Trophoblast cell (in vitro differentiated cells and primary cell): ENCODE data around the gene ABRACL.

Experiments
- DNase-seq, 2 donors: peaks; one replicate each; pipeline ENCODE4 v3.0.0-alpha.2; 2016
- H2AFZ ChIP-seq: 2 replicates; pipeline ENCODE4 v1.6.1; 2013; ENCODE audit warnings: low read length, moderate library complexity, mild to moderate bottlenecking; ENCODE audit not compliant: insufficient read depth, poor library complexity
- H2AK5ac ChIP-seq: 2 replicates; pipeline ENCODE4 v1.6.1; 2013; ENCODE audit warnings: mild to moderate bottlenecking, low read length
- H2BK120ac ChIP-seq: 2 replicates; pipeline ENCODE4 v1.6.1; 2013; ENCODE audit warnings: low read length, mild to moderate bottlenecking, moderate library complexity; ENCODE audit not compliant: insufficient read depth, poor library complexity
- H2BK12ac ChIP-seq: 2 replicates; pipeline ENCODE4 v1.6.1; 2013; ENCODE audit warnings: mild to moderate bottlenecking, low read length, moderate library complexity
- H2BK5ac ChIP-seq: 2 replicates; pipeline ENCODE4 v1.6.1; 2013; ENCODE audit warnings: low read length, low read depth, moderate library complexity, mild to moderate bottlenecking; ENCODE audit not compliant: poor library complexity
- H3K14ac ChIP-seq: 2 replicates; pipeline ENCODE4 v1.6.1; 2013; ENCODE audit warnings: mild to moderate bottlenecking, low read length
- H3K18ac ChIP-seq: 2 replicates; pipeline ENCODE4 v1.6.1; 2013; ENCODE audit warnings: mild to moderate bottlenecking, low read length
- H3K23ac ChIP-seq: 2 replicates; pipeline ENCODE4 v1.6.1; 2013; ENCODE audit warnings: low read length
- H3K27ac ChIP-seq: 2 replicates; pipeline ENCODE4 v1.5.1; 2013; ENCODE audit warnings: low read depth, mild to moderate bottlenecking, inconsistent platforms, low read length, moderate library complexity
- H3K27me3 ChIP-seq: 2 replicates; pipeline ENCODE4 v1.6.1; 2013; ENCODE audit warnings: inconsistent platforms, mild to moderate bottlenecking, low read length, moderate library complexity; ENCODE audit not compliant: insufficient read depth
- H3K36me3 ChIP-seq, 2 experiments: 1 replicate in 1 of 2; 2 replicates in 1 of 2; pipeline ENCODE4 v1.6.1; 2013; ENCODE audit warnings: low read length in 2 of 2, mild to moderate bottlenecking in 2 of 2, moderate library complexity in 1 of 2; ENCODE audit not compliant: insufficient read depth in 2 of 2, control insufficient read depth in 1 of 2
- H3K4ac ChIP-seq: 2 replicates; pipeline ENCODE4 v1.6.1; 2013; ENCODE audit warnings: low read depth, mild to moderate bottlenecking, low read length, moderate library complexity
- H3K4me1 ChIP-seq, 2 experiments: 1 replicate in 1 of 2; 2 replicates in 1 of 2; pipeline ENCODE4 v1.6.1; 2013; ENCODE audit warnings: low read length in 2 of 2, mild to moderate bottlenecking in 2 of 2, moderate library complexity in 1 of 2; ENCODE audit not compliant: insufficient read depth in 2 of 2, control insufficient read depth in 1 of 2
- H3K4me2 ChIP-seq: 2 replicates; pipeline ENCODE4 v1.6.1; 2013; ENCODE audit warnings: inconsistent platforms, mild to moderate bottlenecking, low read length, moderate library complexity
- H3K4me3 ChIP-seq: 2 replicates; pipeline ENCODE4 v1.5.1; 2013; ENCODE audit warnings: mild to moderate bottlenecking, low read depth, low read length, inconsistent platforms
- H3K79me1 ChIP-seq: one replicate; pipeline ENCODE4 v1.6.1; 2013; ENCODE audit warnings: low read length
- H3K79me2 ChIP-seq: 2 replicates; pipeline ENCODE4 v1.6.1; 2013; ENCODE audit warnings: low read length, mild to moderate bottlenecking; ENCODE audit not compliant: control insufficient read depth, insufficient read depth, poor library complexity
- H3K9ac ChIP-seq: 2 replicates; pipeline ENCODE4 v1.6.1; 2013; ENCODE audit warnings: mild to moderate bottlenecking, low read length
- H3K9me3 ChIP-seq: 2 replicates; pipeline ENCODE4 v1.6.1; 2013; ENCODE audit warnings: low read depth, mild to moderate bottlenecking, control low read depth, inconsistent platforms, low read length; ENCODE audit not compliant: insufficient read depth
- H4K12ac ChIP-seq: 2 replicates; pipeline ENCODE4 v1.6.1; 2013; ENCODE audit warnings: low read depth, mild to moderate bottlenecking, low read length, moderate library complexity
- H4K8ac ChIP-seq: 2 replicates; pipeline ENCODE4 v1.6.1; 2013; ENCODE audit warnings: low read depth, mild to moderate bottlenecking, low read length, moderate library complexity
- H4K91ac ChIP-seq: one replicate; pipeline ENCODE4 v1.6.1; 2013; ENCODE audit warnings: low read depth, mild to moderate bottlenecking, low read length, moderate library complexity
- WGBS: extraction: QIAGEN DNeasy Blood & Tissue Kit; methylation state at CpG from one replicate; pipeline ENCODE4 v1.1.7; 2013; ENCODE audit warnings: missing lambda C conversion rate; ENCODE audit not compliant: insufficient read length, insufficient coverage; ENCODE audit errors: extremely low coverage; 5-methylcytosine and 5-hydroxymethylcytosine counted together

ABRACL gene

GRCh38 chr6:139079018-139079417 is 50.5 kb downstream of the ABRACL start:
- Histone ChIP-seq H3K79me2 (no peaks in the 10 kb centered on the region), H4K8ac (no peak overlapping the region), H2AK5ac (no peak overlapping the region), H3K4me3 (no peak overlapping the region), H2BK12ac (no peak overlapping the region), H3K27me3 (no peaks in the 10 kb centered on the region), H3K4ac (no peak overlapping the region), H2AFZ (no peak overlapping the region), H3K4me1 (peaks cover 0 to 4% of the 10 kb centered on the region in 2 experiments), H3K23ac (no peak overlapping the region), H3K79me1 (no peaks in the 10 kb centered on the region), H4K91ac (no peak overlapping the region), H3K36me3 (no peaks in the 10 kb centered on the region), H3K9ac (no peak overlapping the region), H3K18ac (no peak overlapping the region), H4K12ac (no peak overlapping the region), H3K14ac (no peak overlapping the region), H2BK5ac (no peak overlapping the region), H3K9me3 (no peaks in the 10 kb centered on the region), H2BK120ac (no peak overlapping the region), H3K4me2 (no peak overlapping the region), H3K27ac (no peak overlapping the region)
- WGBS: no CpG with 5 or more reads among the region's 2 CpGs
- DNase-seq: no peak

- DNase-seq: no peak
- Histone ChIP-seq H4K91ac (no peak overlapping the region), H3K79me1 (no peaks in the 10 kb centered on the region), H3K4ac (no peak overlapping the region), H3K36me3 (no peaks in the 10 kb centered on the region), H3K79me2 (no peaks in the 10 kb centered on the region), H3K9me3 (no peaks in the 10 kb centered on the region), H3K14ac (no peak overlapping the region), H3K4me1 (peaks cover 0 to 4% of the 10 kb centered on the region in 2 experiments), H2AFZ (no peak overlapping the region), H2BK5ac (no peak overlapping the region), H3K9ac (no peak overlapping the region), H3K18ac (no peak overlapping the region), H3K27me3 (no peaks in the 10 kb centered on the region), H2AK5ac (no peak overlapping the region), H3K4me2 (no peak overlapping the region), H3K4me3 (no peak overlapping the region), H2BK12ac (no peak overlapping the region), H2BK120ac (no peak overlapping the region), H3K23ac (no peak overlapping the region), H3K27ac (no peak overlapping the region), H4K8ac (no peak overlapping the region), H4K12ac (no peak overlapping the region)
- no CpG with 5 or more reads among the region's 1 CpG for WGBS
Measured at GRCh38 chr6:139080255-139080920, 51.8 kb downstream of the ABRACL start.

GRCh38 chr6:139081471-139081870 is 52.9 kb downstream of the ABRACL start:
- no peak for DNase-seq
- Histone ChIP-seq H3K27me3 (no peaks in the 10 kb centered on the region), H3K4me3 (no peak overlapping the region), H3K4me2 (no peak overlapping the region), H2BK12ac (no peak overlapping the region), H3K23ac (no peak overlapping the region), H2BK5ac (no peak overlapping the region), H4K12ac (no peak overlapping the region), H3K14ac (no peak overlapping the region), H3K18ac (no peak overlapping the region), H2AFZ (no peak overlapping the region), H3K36me3 (no peaks in the 10 kb centered on the region), H3K4ac (no peak overlapping the region), H3K4me1 (peaks cover 0 to 4% of the 10 kb centered on the region in 2 experiments), H3K27ac (no peak overlapping the region), H3K79me1 (no peaks in the 10 kb centered on the region), H2AK5ac (no peak overlapping the region), H4K8ac (no peak overlapping the region), H3K9ac (no peak overlapping the region), H4K91ac (no peak overlapping the region), H2BK120ac (no peak overlapping the region), H3K9me3 (no peaks in the 10 kb centered on the region), H3K79me2 (no peaks in the 10 kb centered on the region)
- WGBS: no CpG with 5 or more reads among the region's 4 CpGs

- Histone ChIP-seq H2BK12ac (no peak overlapping the region), H2BK5ac (no peak overlapping the region), H3K9me3 (no peaks in the 10 kb centered on the region), H3K23ac (no peak overlapping the region), H2AFZ (no peak overlapping the region), H3K27me3 (no peaks in the 10 kb centered on the region), H2BK120ac (no peak overlapping the region), H3K79me2 (no peaks in the 10 kb centered on the region), H3K27ac (no peak overlapping the region), H4K8ac (no peak overlapping the region), H3K4me1 (peaks cover 0 to 4% of the 10 kb centered on the region in 2 experiments), H3K14ac (no peak overlapping the region), H4K91ac (no peak overlapping the region), H3K9ac (no peak overlapping the region), H3K18ac (no peak overlapping the region), H2AK5ac (no peak overlapping the region), H4K12ac (no peak overlapping the region), H3K79me1 (no peaks in the 10 kb centered on the region), H3K4me2 (no peak overlapping the region), H3K4me3 (no peak overlapping the region), H3K4ac (no peak overlapping the region), H3K36me3 (no peaks in the 10 kb centered on the region)
- no peak for DNase-seq
- no CpG with 5 or more reads among the region's 5 CpGs for WGBS
Measured at GRCh38 chr6:139082370-139082769, 53.8 kb downstream of the ABRACL start.
